ENCODE results near the gene MUC2.

DNA sequence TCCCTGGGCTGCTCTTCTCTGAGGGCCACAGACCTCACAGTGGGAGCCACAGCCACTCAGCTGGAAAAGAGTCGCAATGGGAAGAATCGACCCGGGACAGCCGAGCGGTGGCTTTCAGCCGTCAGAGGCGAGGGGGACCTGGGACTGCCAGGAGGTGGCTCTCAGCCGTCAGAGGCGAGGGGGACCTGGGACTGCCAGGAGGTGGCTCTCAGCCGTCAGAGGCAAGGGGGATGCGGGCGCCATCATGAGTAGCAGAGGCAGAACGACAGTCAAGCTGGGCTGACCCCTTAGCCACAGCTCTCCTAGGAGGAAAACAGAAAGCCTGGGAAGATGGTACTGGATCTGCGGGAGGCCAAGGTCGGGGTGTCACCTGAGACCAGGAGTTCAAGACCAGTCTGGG, 14.9 kb upstream of the MUC2 start:
- TF ChIP-seq POLR2A (IDR thresholded peaks at IDR 0.05; ENCODE audit: low read depth, low read length) = no peak
- TF ChIP-seq, protein P1, sequence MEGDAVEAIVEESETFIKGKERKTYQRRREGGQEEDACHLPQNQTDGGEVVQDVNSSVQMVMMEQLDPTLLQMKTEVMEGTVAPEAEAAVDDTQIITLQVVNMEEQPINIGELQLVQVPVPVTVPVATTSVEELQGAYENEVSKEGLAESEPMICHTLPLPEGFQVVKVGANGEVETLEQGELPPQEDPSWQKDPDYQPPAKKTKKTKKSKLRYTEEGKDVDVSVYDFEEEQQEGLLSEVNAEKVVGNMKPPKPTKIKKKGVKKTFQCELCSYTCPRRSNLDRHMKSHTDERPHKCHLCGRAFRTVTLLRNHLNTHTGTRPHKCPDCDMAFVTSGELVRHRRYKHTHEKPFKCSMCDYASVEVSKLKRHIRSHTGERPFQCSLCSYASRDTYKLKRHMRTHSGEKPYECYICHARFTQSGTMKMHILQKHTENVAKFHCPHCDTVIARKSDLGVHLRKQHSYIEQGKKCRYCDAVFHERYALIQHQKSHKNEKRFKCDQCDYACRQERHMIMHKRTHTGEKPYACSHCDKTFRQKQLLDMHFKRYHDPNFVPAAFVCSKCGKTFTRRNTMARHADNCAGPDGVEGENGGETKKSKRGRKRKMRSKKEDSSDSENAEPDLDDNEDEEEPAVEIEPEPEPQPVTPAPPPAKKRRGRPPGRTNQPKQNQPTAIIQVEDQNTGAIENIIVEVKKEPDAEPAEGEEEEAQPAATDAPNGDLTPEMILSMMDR (conservative IDR thresholded peaks at IDR 0.05; ENCODE audit: low read depth, low read length) = no peak
- no peak for TF ChIP-seq RCOR1 (IDR thresholded peaks at IDR 0.05; ENCODE audit: insufficient replicate concordance, low read length)
- TF ChIP-seq, protein P2, sequence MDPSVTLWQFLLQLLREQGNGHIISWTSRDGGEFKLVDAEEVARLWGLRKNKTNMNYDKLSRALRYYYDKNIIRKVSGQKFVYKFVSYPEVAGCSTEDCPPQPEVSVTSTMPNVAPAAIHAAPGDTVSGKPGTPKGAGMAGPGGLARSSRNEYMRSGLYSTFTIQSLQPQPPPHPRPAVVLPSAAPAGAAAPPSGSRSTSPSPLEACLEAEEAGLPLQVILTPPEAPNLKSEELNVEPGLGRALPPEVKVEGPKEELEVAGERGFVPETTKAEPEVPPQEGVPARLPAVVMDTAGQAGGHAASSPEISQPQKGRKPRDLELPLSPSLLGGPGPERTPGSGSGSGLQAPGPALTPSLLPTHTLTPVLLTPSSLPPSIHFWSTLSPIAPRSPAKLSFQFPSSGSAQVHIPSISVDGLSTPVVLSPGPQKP (IDR thresholded peaks at IDR 0.05; ENCODE audit: borderline replicate concordance, low read depth, low read length) = no peak

All from IMR-90 (cell line).